Vagina (tissue), 2 donors: ENCODE measurements around the gene FAM20B. TPM values are rescaled to one million over a fixed set of nuclear protein-coding genes. Genes with fewer than 3 reads are reported as not detected.

Source experiments
- DNase-seq, 2 donors: peaks; one replicate each; pipeline ENCODE4 v3.0.0-alpha.2; 2017; ENCODE audit errors: extremely low spot score in 2 of 2
- H3K27ac ChIP-seq: fragments of 200-600 bp; sonication (generic); one replicate; pipeline ENCODE4 v1.5.1; 2019
- H3K27me3 ChIP-seq: fragments of 200-600 bp; sonication (generic); one replicate; pipeline ENCODE4 v1.5.1; 2019
- H3K36me3 ChIP-seq, 2 donors: fragments of 200-600 bp; sonication (generic); one replicate each; pipeline ENCODE4 v1.5.1; 2017 to 2019
- H3K4me1 ChIP-seq: fragments of 200-600 bp; sonication (generic); one replicate; pipeline ENCODE4 v1.5.1; 2019
- H3K4me3 ChIP-seq, 2 donors: fragments of 200-600 bp; sonication (generic); 1 replicate in 1 of 2; 2 replicates in 1 of 2; pipeline ENCODE4 v1.5.1; 2016 to 2019
- H3K9me3 ChIP-seq: fragments of 200-600 bp; sonication (generic); one replicate; pipeline ENCODE4 v1.5.1; 2019
- POLR2A ChIP-seq, 2 donors: fragments of 450-650 bp; IDR thresholded peaks; one replicate each; pipeline ENCODE4 v1.6.1; 2017; ENCODE audit warnings: antibody characterized with exemption in 2 of 2, mild to moderate bottlenecking in 2 of 2, moderate library complexity in 2 of 2
- POLR2AphosphoS5 ChIP-seq, 2 donors: sonication (generic); formaldehyde crosslinking; IDR thresholded peaks; one replicate each; pipeline ENCODE4 v1.9.0; 2017; ENCODE audit warnings: antibody characterized with exemption in 2 of 2, mild to moderate bottlenecking in 2 of 2, low read depth in 1 of 2; ENCODE audit not compliant: insufficient read depth in 1 of 2
- intact Hi-C: fragments of 100-400 bp; cut with DNase I; formaldehyde crosslinking; loops from one replicate; pipeline ENCODE4 v1.15.1; 2023
- total RNA-seq: library from RNA; depleted of rRNA; stranded (reverse); fragments of >200 nt; gene quantifications from one replicate; pipeline ENCODE4 v1.2.3, GENCODE V29; 2016
- TF ChIP-seq, protein P1 (sequence below), 3 experiments: fragments of 450-650 bp in 2 of 3; fragments of 200-600 bp in 1 of 3; sonication (generic) in 1 of 3; IDR thresholded peaks; one replicate each; pipeline ENCODE4 v1.5.1; 2017 to 2019; ENCODE audit warnings: antibody characterized with exemption in 3 of 3, mild to moderate bottlenecking in 2 of 3, moderate library complexity in 2 of 3

The FAM20B gene
- total RNA-seq, 1 donor from 2014 or later = 19.4 TPM

DNA sequence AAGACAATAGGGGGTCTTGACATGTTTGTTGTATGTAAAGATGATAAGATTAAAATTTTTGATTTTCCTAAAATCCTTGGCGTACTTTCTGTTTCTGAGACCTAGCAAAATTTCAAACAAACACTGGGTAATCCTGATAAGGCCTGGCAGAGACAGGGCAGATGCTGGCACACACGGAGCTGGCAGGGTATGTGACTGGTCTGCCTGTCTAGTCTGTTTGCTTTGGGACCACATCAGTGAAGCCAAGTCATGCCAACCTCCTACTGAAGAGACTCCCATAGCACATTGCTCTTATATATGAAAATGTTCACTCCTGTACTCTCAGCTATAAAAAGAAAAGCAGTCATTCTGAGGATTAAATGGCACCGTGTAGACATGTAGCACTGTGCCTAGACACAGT, 70.2 kb downstream of the FAM20B start:
- peaks cover 5% of the 10 kb centered on the region for H3K4me1 ChIP-seq
- intact Hi-C loops = no loop called here
- H3K27ac ChIP-seq = no peak overlapping the region
- no peak overlapping the region for H3K4me3 ChIP-seq
- peaks cover 0 to 24% of the 10 kb centered on the region in 2 donors for H3K36me3 ChIP-seq
- no peaks in the 10 kb centered on the region for H3K9me3 ChIP-seq
- TF ChIP-seq, protein P1, sequence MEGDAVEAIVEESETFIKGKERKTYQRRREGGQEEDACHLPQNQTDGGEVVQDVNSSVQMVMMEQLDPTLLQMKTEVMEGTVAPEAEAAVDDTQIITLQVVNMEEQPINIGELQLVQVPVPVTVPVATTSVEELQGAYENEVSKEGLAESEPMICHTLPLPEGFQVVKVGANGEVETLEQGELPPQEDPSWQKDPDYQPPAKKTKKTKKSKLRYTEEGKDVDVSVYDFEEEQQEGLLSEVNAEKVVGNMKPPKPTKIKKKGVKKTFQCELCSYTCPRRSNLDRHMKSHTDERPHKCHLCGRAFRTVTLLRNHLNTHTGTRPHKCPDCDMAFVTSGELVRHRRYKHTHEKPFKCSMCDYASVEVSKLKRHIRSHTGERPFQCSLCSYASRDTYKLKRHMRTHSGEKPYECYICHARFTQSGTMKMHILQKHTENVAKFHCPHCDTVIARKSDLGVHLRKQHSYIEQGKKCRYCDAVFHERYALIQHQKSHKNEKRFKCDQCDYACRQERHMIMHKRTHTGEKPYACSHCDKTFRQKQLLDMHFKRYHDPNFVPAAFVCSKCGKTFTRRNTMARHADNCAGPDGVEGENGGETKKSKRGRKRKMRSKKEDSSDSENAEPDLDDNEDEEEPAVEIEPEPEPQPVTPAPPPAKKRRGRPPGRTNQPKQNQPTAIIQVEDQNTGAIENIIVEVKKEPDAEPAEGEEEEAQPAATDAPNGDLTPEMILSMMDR (IDR thresholded peaks at IDR 0.05) = no peak
- TF ChIP-seq POLR2AphosphoS5 (IDR thresholded peaks at IDR 0.05; ENCODE audit: insufficient read depth in 1 of 2, low read depth in 1 of 2) (no peak), POLR2A (IDR thresholded peaks at IDR 0.05) (no peak)
- H3K27me3 ChIP-seq = no peaks in the 10 kb centered on the region
- no peak for DNase-seq

DNA sequence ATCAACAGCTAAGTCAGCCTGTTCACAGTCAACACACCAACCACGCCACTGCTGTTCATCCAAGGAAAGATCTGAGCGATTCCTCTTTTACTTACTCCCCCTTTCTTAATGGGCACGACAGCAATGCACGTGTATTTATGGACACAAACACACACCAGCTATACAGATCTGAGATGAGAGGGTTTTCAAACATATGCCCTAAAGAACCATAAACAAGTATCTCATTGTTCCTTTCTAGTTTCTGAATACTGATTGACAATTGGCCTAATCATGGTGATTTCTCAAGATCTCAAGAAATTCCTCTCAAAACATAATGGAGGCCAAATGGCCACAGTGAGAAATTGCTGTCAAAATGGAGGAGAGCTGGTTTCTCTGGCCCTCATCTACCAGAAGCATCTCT, 74.2 kb downstream of the FAM20B start:
- TF ChIP-seq, protein P1 (IDR thresholded peaks at IDR 0.05) = no peak
- no peak for TF ChIP-seq POLR2AphosphoS5 (IDR thresholded peaks at IDR 0.05; ENCODE audit: insufficient read depth in 1 of 2, low read depth in 1 of 2)
- TF ChIP-seq POLR2A (IDR thresholded peaks at IDR 0.05) = no peak
- no peak for DNase-seq
- Histone ChIP-seq H3K9me3 (no peaks in the 10 kb centered on the region), H3K27ac (no peak overlapping the region), H3K36me3 (peaks cover 0 to 4% of the 10 kb centered on the region in 2 donors), H3K4me1 (no peaks in the 10 kb centered on the region), H3K27me3 (no peaks in the 10 kb centered on the region), H3K4me3 (no peak overlapping the region)
- intact Hi-C loops = no loop called here

DNA sequence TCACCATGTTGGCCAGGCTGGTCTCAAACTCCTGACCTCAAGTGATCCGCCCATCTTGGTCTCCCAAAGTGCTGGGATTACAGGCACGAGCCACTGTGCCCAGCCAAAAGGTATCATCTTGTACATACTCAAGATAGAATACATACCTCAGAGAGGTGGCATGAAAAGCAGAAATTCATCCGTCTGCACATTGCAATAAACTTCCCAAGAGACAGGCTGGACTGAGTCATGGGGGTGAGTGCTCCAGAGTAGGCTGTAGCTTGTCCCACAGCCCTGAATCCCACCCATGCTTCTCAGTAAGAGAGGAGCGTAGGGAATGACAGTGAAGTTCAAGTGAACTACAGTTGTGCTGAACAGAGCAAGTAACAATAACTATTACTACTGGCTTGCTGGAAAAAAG, 75.9 kb downstream of the FAM20B start:
- H3K27ac ChIP-seq = no peak overlapping the region
- no peak for DNase-seq
- no peaks in the 10 kb centered on the region for H3K27me3 ChIP-seq
- H3K4me3 ChIP-seq = no peak overlapping the region
- TF ChIP-seq, protein P1 (IDR thresholded peaks at IDR 0.05) = no peak
- no peak for TF ChIP-seq POLR2AphosphoS5 (IDR thresholded peaks at IDR 0.05; ENCODE audit: insufficient read depth in 1 of 2, low read depth in 1 of 2)
- no peak for TF ChIP-seq POLR2A (IDR thresholded peaks at IDR 0.05)
- intact Hi-C loops = no loop called here
- H3K9me3 ChIP-seq = no peaks in the 10 kb centered on the region
- H3K36me3 ChIP-seq = no peaks in the 10 kb centered on the region
- H3K4me1 ChIP-seq = no peaks in the 10 kb centered on the region

DNA sequence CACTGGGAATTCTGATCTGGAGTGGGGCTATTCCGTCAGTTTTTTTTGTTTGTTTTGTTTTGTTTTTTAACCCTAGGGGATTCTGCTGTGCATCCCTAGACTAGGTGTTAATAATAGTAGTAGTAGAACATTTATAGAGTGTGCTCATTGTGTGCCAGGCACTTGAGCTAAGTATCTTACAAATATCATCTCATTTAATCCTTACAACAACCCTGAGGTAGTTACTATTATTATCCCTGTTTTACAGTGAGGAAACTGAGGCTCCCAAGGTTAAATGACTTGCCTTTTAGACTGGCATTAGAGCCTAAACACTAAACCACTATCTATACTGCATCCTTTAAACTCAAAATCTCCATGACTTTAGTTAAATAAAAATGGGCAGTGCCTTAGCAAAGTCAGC, 78.3 kb downstream of the FAM20B start:
- Histone ChIP-seq H3K4me3 (no peak overlapping the region), H3K27me3 (no peaks in the 10 kb centered on the region), H3K4me1 (no peaks in the 10 kb centered on the region), H3K9me3 (no peaks in the 10 kb centered on the region), H3K27ac (no peak overlapping the region), H3K36me3 (peaks cover under 1 to 23% of the 10 kb centered on the region in 2 donors)
- intact Hi-C loops = no loop called here
- DNase-seq = no peak
- TF ChIP-seq POLR2AphosphoS5 (IDR thresholded peaks at IDR 0.05; ENCODE audit: insufficient read depth in 1 of 2, low read depth in 1 of 2) (no peak), POLR2A (IDR thresholded peaks at IDR 0.05) (no peak)
- TF ChIP-seq, protein P1 (IDR thresholded peaks at IDR 0.05) = no peak

DNA sequence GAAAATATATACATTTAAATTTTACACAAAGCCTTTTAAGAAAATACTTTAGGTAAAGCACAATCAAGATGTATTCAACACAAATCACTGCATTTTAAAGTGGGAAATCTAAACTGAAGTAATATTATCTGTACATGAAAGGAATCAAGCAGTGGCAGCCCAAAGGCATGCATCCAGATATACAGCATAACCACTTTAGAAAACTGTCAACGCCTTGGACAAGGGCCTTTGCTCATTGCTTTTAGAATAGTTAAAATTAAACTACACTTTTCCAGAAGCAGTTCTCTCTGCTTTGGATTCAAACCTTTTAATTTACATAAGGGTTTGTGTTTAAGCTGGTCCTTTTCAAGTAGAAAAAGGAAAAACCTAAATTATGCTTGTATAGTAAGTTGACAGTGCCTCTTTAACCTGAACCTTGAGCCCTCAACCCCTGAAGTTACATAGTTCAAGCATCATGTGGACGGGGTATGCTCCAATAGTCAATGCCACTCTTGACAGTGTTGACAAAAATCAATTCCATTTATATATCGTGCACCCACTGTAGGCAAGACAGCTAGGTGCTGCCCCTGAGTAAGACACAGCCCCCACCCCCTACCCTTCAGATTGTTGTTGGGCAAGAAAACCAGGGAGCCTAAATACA, 79.0 kb downstream of the FAM20B start:
- no peak for DNase-seq
- Histone ChIP-seq H3K27ac (no peak overlapping the region), H3K9me3 (no peaks in the 10 kb centered on the region), H3K36me3 (peaks cover 3 to 30% of the 10 kb centered on the region in 2 donors), H3K27me3 (no peaks in the 10 kb centered on the region), H3K4me3 (no peak overlapping the region), H3K4me1 (no peaks in the 10 kb centered on the region)
- intact Hi-C loops = no loop called here
- TF ChIP-seq, protein P1 (IDR thresholded peaks at IDR 0.05) = no peak
- no peak for TF ChIP-seq POLR2A (IDR thresholded peaks at IDR 0.05)
- TF ChIP-seq POLR2AphosphoS5 (IDR thresholded peaks at IDR 0.05; ENCODE audit: insufficient read depth in 1 of 2, low read depth in 1 of 2) = no peak
